ENCODE results near the gene ARHGEF11. TPM values are rescaled to one million over a fixed set of nuclear protein-coding genes. Genes with fewer than 3 reads are reported as not detected.

Gene ARHGEF11
- polyA plus RNA-seq, 1 experiment: 14.8 TPM

- Histone ChIP-seq H3K4me3 (ENCODE audit: low read depth, low read length) (no peak overlapping the region), H3K27ac (ENCODE audit: low read depth, low read length) (no peak overlapping the region), H3K9me3 (ENCODE audit: control insufficient read depth, insufficient read depth, low read length) (no peaks in the 10 kb centered on the region; the same call in 1 of the 2 replicates), H3K27me3 (ENCODE audit: control insufficient read depth, insufficient read depth, low read length) (no peaks in the 10 kb centered on the region)
- ChIA-PET POLR2A (no interaction called here), CTCF (interaction anchor here (0.7 to 1.7 kb wide), 6 partner anchors 9 to 256 kb away, joined by 3 to 9 read pairs (median 4); partner anchors contain the start of gene LRRC71)
- DNase-seq (ENCODE audit: low read depth, low spot score): no peak
- no peak for TF ChIP-seq CTCF (IDR thresholded peaks at IDR 0.05; ENCODE audit: low read depth, low read length)
Measured at GRCh38 chr1:156899956-156900718, 145.4 kb downstream of the ARHGEF11 start.

GRCh38 chr1:156898971-156899664, 146.4 kb downstream of the ARHGEF11 start:
- Histone ChIP-seq H3K4me3 (ENCODE audit: low read depth, low read length) (no peak overlapping the region), H3K27me3 (ENCODE audit: control insufficient read depth, insufficient read depth, low read length) (no peaks in the 10 kb centered on the region), H3K27ac (ENCODE audit: low read depth, low read length) (peak overlapping the region; percentile 94), H3K9me3 (ENCODE audit: control insufficient read depth, insufficient read depth, low read length) (no peaks in the 10 kb centered on the region; the same call in 1 of the 2 replicates)
- DNase-seq (ENCODE audit: low read depth, low spot score): no peak
- POLR2A ChIA-PET: no interaction called here
- no peak for TF ChIP-seq CTCF (IDR thresholded peaks at IDR 0.05; ENCODE audit: low read depth, low read length)
- CTCF ChIA-PET: interaction anchor here (1.4 to 1.9 kb wide), 7 partner anchors 9 to 210 kb away, joined by 3 to 9 read pairs (median 6); no protein-coding TSS in a partner anchor

- Histone ChIP-seq H3K9me3 (ENCODE audit: control insufficient read depth, insufficient read depth, low read length) (no peaks in the 10 kb centered on the region; the same call in 1 of the 2 replicates), H3K27ac (ENCODE audit: low read depth, low read length) (peak overlapping the region; percentile 94), H3K4me3 (ENCODE audit: low read depth, low read length) (peak overlapping the region; percentile 20), H3K27me3 (ENCODE audit: control insufficient read depth, insufficient read depth, low read length) (no peaks in the 10 kb centered on the region)
- TF ChIP-seq CTCF (IDR thresholded peaks at IDR 0.05; ENCODE audit: low read depth, low read length): no peak
- peak; percentile 24 for DNase-seq (ENCODE audit: low read depth, low spot score)
- POLR2A ChIA-PET: no interaction called here
- CTCF ChIA-PET: interaction anchor here (1.4 to 1.9 kb wide), 6 partner anchors 12 to 209 kb away, joined by 3 to 7 read pairs (median 6); no protein-coding TSS in a partner anchor
Measured at GRCh38 chr1:156898161-156898566, 147.4 kb downstream of the ARHGEF11 start.

GRCh38 chr1:156897078-156897825, 148.3 kb downstream of the ARHGEF11 start:
- H3K27ac ChIP-seq (ENCODE audit: low read depth, low read length): peak overlapping the region; percentile 94
- DNase-seq (ENCODE audit: low read depth, low spot score): no peak
- H3K27me3 ChIP-seq (ENCODE audit: control insufficient read depth, insufficient read depth, low read length): no peaks in the 10 kb centered on the region
- ChIA-PET POLR2A (interaction anchor here (0.6 kb wide), 1 partner anchor 22 kb away, joined by 7 read pairs; no protein-coding TSS in a partner anchor), CTCF (interaction anchor here (1.2 to 1.9 kb wide), 8 partner anchors 12 to 208 kb away, joined by 3 to 7 read pairs (median 4); partner anchors contain the start of gene LRRC71)
- peak overlapping the region; percentile 14 for H3K4me3 ChIP-seq (ENCODE audit: low read depth, low read length)
- H3K9me3 ChIP-seq (ENCODE audit: control insufficient read depth, insufficient read depth, low read length): no peaks in the 10 kb centered on the region; the same call in 1 of the 2 replicates
- no peak for TF ChIP-seq CTCF (IDR thresholded peaks at IDR 0.05; ENCODE audit: low read depth, low read length)
